ENCODE data around the gene DUSP15.

DNA sequence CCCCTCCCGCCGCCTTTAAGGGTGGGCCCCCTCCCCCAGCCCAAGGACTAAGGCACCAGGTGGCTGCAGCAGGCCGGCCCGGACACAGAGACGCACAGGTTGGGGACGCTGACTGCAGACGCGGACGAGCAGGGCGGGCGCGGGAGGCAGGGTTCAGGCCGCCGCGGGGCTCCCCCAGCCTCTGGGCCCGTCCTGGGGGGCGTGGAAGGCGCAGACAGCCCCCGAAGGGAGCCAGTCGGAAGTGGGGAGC lies 9.3 kb downstream of the DUSP15 start:
- TF ChIP-seq, protein P1, sequence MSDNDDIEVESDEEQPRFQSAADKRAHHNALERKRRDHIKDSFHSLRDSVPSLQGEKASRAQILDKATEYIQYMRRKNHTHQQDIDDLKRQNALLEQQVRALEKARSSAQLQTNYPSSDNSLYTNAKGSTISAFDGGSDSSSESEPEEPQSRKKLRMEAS (IDR thresholded peaks at IDR 0.05; ENCODE audit: low read depth, low read length): no peak
- TF ChIP-seq, protein P2, sequence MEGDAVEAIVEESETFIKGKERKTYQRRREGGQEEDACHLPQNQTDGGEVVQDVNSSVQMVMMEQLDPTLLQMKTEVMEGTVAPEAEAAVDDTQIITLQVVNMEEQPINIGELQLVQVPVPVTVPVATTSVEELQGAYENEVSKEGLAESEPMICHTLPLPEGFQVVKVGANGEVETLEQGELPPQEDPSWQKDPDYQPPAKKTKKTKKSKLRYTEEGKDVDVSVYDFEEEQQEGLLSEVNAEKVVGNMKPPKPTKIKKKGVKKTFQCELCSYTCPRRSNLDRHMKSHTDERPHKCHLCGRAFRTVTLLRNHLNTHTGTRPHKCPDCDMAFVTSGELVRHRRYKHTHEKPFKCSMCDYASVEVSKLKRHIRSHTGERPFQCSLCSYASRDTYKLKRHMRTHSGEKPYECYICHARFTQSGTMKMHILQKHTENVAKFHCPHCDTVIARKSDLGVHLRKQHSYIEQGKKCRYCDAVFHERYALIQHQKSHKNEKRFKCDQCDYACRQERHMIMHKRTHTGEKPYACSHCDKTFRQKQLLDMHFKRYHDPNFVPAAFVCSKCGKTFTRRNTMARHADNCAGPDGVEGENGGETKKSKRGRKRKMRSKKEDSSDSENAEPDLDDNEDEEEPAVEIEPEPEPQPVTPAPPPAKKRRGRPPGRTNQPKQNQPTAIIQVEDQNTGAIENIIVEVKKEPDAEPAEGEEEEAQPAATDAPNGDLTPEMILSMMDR (IDR thresholded peaks at IDR 0.05; ENCODE audit: low read depth, low read length): no peak

All from NB4 (cell line).